H7 (cell line): ENCODE data around the gene KRT85. TPM values are rescaled to one million over a fixed set of nuclear protein-coding genes. Genes with fewer than 3 reads are reported as not detected.
"Not testable (repeated sequence)": the region's sequence is repeated elsewhere in the genome, so short reads cannot be mapped to it uniquely, and the experiment has no call there.

Experiments
- DNase-seq: peaks from one replicate; pipeline ENCODE4 v3.0.0; 2012
- H3K27me3 ChIP-seq: 2 replicates; pipeline ENCODE4 v1.6.0; 2011; ENCODE audit warnings: mild to moderate bottlenecking, low read length; ENCODE audit not compliant: control insufficient read depth, insufficient read depth
- H3K36me3 ChIP-seq: replicated peaks from 2 replicates; pipeline ENCODE4 v1.5.1; 2011; ENCODE audit warnings: low read length; ENCODE audit not compliant: control insufficient read depth, insufficient read depth
- H3K4me3 ChIP-seq: 2 replicates; pipeline ENCODE4 v1.5.1; 2011; ENCODE audit warnings: low read depth, mild to moderate bottlenecking, control low read depth, low read length, moderate library complexity; ENCODE audit not compliant: insufficient read depth
- total RNA-seq: library from RNA; depleted of rRNA; stranded (reverse); fragments of >200 nt; shearing (Covaris generic); gene quantifications from 2 replicates; pipeline ENCODE4 v1.2.3, GENCODE V29; 2014

The KRT85 gene
- total RNA-seq, 1 experiment from 2014 or later = not detected

- no peak for DNase-seq
- Histone ChIP-seq H3K36me3 (no peaks in the 10 kb centered on the region), H3K27me3 (no peaks in the 10 kb centered on the region), H3K4me3 (no peak overlapping the region)
These were observed 45.2 kb downstream of the KRT85 start for GRCh38 chr12:52322069-52322468.

- Histone ChIP-seq H3K27me3 (no peaks in the 10 kb centered on the region), H3K4me3 (no peak overlapping the region), H3K36me3 (no peaks in the 10 kb centered on the region)
- DNase-seq = no peak
These were observed 45.9 kb downstream of the KRT85 start for GRCh38 chr12:52321418-52321817.

- no peaks in the 10 kb centered on the region for H3K27me3 ChIP-seq
- DNase-seq = peak; percentile 69
- no peak within 1 kb of the TSS for H3K4me3 ChIP-seq
- H3K36me3 ChIP-seq = no peaks in the 10 kb centered on the region
These were observed 46.4 kb downstream of the KRT85 start, which contains the start of gene KRT83 for GRCh38 chr12:52320784-52321400. Gene KRT83 (minus strand): TSS chr12:52321398. CDS start chr12:52321335, 63 bp downstream.

DNA sequence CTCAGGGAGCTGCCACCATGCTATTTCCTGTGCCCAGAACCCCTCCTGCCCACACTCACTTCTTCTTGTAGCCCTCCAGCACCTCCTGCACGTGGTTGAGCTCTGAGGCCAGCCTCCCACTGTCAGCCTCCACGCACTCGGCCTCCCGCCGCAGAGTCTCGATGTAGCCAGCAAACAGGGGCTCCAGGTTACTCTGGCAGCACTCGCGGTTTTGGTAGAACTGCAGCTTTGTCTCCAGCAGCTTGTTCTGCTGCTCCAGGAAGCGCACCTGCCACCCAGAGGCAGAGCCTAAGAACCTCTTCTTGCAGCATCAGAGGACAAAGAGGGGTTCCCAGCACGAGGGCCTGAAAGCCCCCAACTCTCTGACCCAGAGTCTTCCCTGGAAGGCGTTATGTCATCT, 48.2 kb downstream of the KRT85 start:
- DNase-seq = peak; percentile 72
- Histone ChIP-seq H3K36me3 (no peaks in the 10 kb centered on the region), H3K27me3 (no peaks in the 10 kb centered on the region), H3K4me3 (no peak overlapping the region)

DNA sequence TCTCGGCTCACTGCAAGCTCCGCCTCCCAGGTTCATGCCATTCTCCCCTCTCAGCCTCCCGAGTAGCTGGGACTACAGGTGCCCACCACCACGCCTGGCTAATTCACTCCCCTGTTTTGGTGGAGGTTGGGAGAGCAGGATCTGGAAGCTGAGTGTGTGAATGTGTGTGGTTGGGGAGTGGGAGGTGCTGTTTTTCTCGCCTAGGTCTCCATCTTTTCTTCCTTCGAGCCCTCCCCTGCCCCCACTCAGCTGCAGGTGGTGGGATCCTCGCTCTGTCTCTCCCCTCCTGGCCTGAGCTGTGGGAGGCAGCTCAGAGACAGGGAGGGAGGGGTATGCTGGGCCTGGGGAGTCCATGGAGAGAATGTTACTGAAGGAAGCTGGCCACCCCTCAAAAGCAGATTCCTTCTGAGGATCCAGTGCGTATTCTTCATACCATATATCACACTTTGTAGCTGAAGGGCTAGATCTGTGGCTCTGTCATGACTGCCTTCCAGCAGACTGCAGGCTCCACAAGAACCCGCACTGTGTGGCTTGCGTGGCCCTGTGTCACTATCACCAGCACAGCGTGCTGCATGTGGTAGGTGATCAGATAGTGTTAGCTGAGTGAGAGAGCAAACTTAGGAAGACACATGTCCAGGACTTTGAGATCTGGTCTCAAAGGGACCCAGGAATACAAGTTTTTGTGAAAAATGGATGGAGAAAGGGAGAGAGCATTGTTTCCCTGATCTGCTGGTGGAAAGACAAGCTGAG, 48.9 kb downstream of the KRT85 start:
- Histone ChIP-seq H3K4me3 (no peak overlapping the region), H3K27me3 (no peaks in the 10 kb centered on the region), H3K36me3 (no peaks in the 10 kb centered on the region)
- no peak for DNase-seq

GRCh38 chr12:52317468-52318052, 49.7 kb downstream of the KRT85 start:
- Histone ChIP-seq H3K27me3 (no peaks in the 10 kb centered on the region), H3K4me3 (no peak overlapping the region), H3K36me3 (no peaks in the 10 kb centered on the region)
- no peak for DNase-seq

- H3K27me3 ChIP-seq = no peaks in the 10 kb centered on the region
- no peak overlapping the region for H3K4me3 ChIP-seq
- H3K36me3 ChIP-seq = no peaks in the 10 kb centered on the region
- DNase-seq = no peak
These were observed 50.6 kb downstream of the KRT85 start for GRCh38 chr12:52316701-52317100.

- no peaks in the 10 kb centered on the region for H3K27me3 ChIP-seq
- no peaks in the 10 kb centered on the region for H3K36me3 ChIP-seq
- DNase-seq = no peak
- H3K4me3 ChIP-seq = no peak overlapping the region
These were observed 51.0 kb downstream of the KRT85 start for GRCh38 chr12:52316290-52316689.

GRCh38 chr12:52315721-52316120, 51.6 kb downstream of the KRT85 start:
- H3K27me3 ChIP-seq, H3K36me3 ChIP-seq, H3K4me3 ChIP-seq: not testable (repeated sequence)
- peak; percentile 82 for DNase-seq

DNA sequence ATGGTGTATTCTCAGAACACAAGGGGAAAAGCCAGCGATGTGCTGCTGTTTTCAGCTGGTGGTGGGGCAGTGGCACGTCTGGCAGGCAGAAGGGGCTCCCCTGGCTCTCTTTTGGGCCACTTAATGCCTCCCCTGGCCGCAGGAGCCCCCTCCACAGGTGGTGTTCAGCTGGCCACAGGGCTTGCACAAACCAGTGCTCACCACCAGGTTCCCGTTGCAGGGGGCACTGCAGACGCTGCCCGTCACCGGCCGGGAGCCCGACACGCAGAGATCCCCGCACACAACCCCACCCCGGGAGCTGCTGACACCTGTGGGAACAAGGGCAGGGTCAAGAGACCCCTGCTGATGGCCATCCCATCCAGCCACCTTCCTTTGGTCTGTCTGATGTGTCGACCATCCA, 52.8 kb downstream of the KRT85 start:
- Histone ChIP-seq H3K36me3 (no peaks in the 10 kb centered on the region), H3K4me3 (no peak overlapping the region), H3K27me3 (peaks cover 6% of the 10 kb centered on the region)
- DNase-seq = no peak

DNA sequence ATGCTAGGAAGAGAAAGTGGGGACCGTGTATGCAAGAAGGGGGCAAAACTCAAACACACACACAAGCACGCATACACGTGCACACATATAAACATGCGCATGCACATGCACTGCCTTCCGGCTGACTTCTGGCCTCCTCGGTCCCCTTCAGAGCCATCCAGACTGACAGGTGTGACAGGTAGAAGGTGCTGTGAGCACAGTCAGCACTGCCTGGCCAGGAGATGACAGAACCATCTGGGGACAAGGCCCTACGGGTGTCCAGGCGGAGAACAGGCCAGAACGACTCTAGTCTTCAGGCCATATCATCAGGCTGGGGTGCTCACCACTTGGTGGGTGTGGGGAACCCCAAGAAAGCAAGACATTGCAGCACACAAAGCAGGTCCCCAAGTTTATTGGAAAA, 53.4 kb downstream of the KRT85 start:
- Histone ChIP-seq H3K27me3 (peaks cover 11% of the 10 kb centered on the region), H3K36me3 (no peaks in the 10 kb centered on the region), H3K4me3 (no peak overlapping the region)
- no peak for DNase-seq

GRCh38 chr12:52313461-52313860, 53.8 kb downstream of the KRT85 start:
- DNase-seq = no peak
- no peaks in the 10 kb centered on the region for H3K36me3 ChIP-seq
- no peak overlapping the region for H3K4me3 ChIP-seq
- H3K27me3 ChIP-seq = peaks cover 16% of the 10 kb centered on the region

DNA sequence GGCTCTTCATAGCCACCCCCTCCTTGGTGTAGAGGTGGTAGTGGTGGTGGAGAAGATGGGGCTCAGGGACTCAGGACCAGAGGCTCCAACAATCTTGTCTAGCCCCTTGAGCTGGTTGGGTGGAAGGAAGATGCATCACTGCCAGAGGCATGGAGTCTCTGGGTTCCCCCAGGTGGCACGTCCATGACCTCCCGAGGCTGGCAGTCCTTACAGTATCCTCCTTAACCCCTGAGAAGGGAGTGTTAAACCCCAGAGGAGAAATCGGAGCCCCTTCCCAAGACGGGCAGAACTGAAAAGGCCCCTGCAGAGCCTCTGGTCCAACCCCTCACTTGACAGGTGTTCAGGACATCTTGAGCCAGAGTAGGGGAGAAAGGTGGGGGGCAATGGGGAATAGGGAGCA, 55.2 kb downstream of the KRT85 start:
- Histone ChIP-seq H3K27me3 (peaks cover 30% of the 10 kb centered on the region), H3K36me3 (no peaks in the 10 kb centered on the region), H3K4me3 (no peak overlapping the region)
- DNase-seq = no peak

DNA sequence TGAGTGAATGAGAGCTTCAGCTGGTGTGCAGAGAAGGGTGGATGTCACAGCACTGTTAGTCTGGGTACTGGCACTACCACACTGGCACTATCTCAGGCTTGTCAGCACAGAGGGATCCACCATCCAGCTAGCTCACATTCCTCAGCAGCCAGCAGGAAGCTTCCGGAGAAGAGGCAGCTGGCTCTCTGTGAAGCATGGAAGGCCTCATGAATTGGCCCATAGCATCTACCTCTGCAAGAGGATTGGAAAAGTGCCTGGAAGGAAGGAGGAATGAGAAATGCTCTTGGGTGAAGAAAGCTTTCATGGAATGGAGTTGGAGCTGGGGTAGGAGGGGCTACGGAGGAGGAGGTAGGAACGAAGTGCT, 56.0 kb downstream of the KRT85 start:
- Histone ChIP-seq H3K4me3 (no peak overlapping the region), H3K36me3 (no peaks in the 10 kb centered on the region), H3K27me3 (peaks cover 33% of the 10 kb centered on the region)
- DNase-seq = no peak

- Histone ChIP-seq H3K36me3 (no peaks in the 10 kb centered on the region), H3K27me3 (peaks cover 35% of the 10 kb centered on the region), H3K4me3 (no peak overlapping the region)
- DNase-seq = no peak
These were observed 56.5 kb downstream of the KRT85 start for GRCh38 chr12:52310622-52311284.
